GM12801 (cell line): ENCODE results near the gene PES1.

Source experiments
- CTCF ChIP-seq: IDR thresholded peaks from one replicate; pipeline ENCODE4 v1.5.1; 2011; ENCODE audit warnings: control low read depth; ENCODE audit not compliant: insufficient read length; ENCODE audit errors: extremely low read depth

PES1 gene

GRCh38 chr22:30605449-30606110 lies 13.9 kb upstream of the PES1 start:
- TF ChIP-seq CTCF = no peak

GRCh38 chr22:30604723-30605122 lies 13.0 kb upstream of the PES1 start:
- TF ChIP-seq CTCF = no peak

DNA sequence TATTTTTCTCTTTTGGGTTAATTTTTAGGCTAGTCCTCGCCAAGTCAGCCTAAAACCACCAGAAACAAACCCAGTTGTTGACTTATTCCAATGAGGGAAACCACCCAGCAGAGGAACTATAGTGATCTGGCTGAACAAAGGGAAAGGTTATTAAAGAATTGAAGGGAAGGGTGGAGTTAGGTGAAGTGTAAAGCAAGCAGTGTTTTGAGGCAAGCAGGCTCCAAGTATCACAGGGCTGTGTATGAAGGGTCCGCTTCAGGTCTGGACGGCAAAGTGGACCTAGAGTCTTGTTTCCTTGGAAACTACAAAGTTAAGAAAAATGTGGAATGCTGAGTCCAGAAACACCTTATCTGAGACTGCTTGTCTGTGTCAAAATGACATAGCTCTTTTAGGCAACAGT lies 12.1 kb upstream of the PES1 start:
- TF ChIP-seq CTCF = no peak

- no peak for TF ChIP-seq CTCF
Observed at GRCh38 chr22:30602049-30602448, 10.3 kb upstream of the PES1 start.

DNA sequence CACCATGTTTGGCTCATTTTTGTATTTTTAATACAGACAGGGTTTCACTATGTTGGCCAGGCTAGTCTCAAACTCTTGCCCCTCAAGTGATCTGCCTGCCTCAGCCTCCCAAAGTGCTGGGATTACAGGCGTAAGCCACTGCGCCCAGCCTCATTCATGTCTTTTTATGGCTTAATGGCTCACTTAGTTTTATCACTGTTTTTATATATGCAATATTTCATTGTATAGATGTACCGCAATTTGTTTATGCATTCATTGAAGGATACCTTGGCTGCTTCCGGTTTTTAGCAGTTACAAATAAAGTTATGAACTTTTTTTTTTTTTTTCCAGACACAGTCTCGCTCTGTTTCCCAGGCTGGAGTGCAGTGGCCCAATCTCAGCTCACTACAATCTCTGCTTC lies 9.8 kb upstream of the PES1 start:
- no peak for TF ChIP-seq CTCF

DNA sequence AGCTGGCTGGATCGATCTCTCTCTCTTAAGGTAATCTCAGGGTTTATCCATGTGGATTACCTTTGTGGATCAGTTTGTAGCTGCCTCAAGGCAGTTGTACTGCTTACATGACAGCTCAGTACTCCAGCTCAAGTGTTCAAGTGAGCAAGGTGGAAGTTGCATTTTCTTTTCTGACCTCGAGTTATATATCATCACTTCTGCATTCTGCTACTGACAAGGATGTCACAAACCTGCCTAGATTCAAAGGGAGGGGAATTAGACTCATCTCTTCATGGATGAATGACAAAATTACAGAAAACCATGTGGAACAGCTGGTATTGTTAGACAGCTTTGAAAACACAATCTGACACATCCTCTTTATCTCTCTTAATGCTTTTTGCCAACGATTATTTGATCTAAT lies 9.2 kb upstream of the PES1 start:
- no peak for TF ChIP-seq CTCF

DNA sequence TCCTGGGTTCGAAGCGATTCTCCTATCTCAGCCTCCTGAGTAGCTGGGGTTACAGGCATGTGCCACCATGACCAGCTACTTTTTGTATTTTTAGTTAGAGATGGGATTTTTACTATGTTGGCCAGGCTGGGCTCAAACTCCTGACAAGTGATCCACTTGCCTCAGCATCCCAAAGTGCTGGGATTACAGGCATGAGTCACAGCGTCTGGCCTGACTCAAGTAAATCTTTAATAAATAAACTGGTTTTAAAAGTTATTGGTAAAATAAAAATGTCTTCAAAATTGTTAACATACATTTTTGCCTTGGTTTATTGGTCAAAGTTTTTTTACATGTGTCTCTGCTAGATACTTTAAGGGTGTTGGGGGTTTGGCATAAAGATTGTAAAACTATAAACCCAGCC lies 7.3 kb upstream of the PES1 start:
- no peak for TF ChIP-seq CTCF

- no peak for TF ChIP-seq CTCF
Observed at GRCh38 chr22:30596886-30597285, 5.2 kb upstream of the PES1 start.
